OCI-LY7 (cell line): Measurements from ENCODE around the gene CUL4A. TPM values are rescaled to one million over a fixed set of nuclear protein-coding genes. Genes with fewer than 3 reads are reported as not detected.
"Not testable (repeated sequence)": the region's sequence is repeated elsewhere in the genome, so short reads cannot be mapped to it uniquely, and the experiment has no call there.

Source experiments
- BruUV-seq: library from RNA; stranded (reverse); fragments of 400-500 nt; replicated peaks from 2 replicates; lab custom pipeline; 2021; lab: Mats Ljungman, UMichigan
- CTCF ChIA-PET: fragments of 300-600 bp; sonication (Branson Sonifier 250); formaldehyde crosslinking; loops from one replicate; lab custom pipeline; 2022; ENCODE audit warnings: antibody characterized with exemption; ENCODE audit not compliant: unreplicated experiment; lab: Charles Lee
- POLR2A ChIA-PET: fragments of 300-600 bp; sonication (Branson Sonifier 250); formaldehyde crosslinking; loops from one replicate; lab custom pipeline; 2022; ENCODE audit warnings: antibody characterized with exemption; lab: Charles Lee
- DNase-seq: peaks from one replicate; pipeline ENCODE4 v3.0.0-alpha.2; 2015; ENCODE audit warnings: low spot score
- H2AFZ ChIP-seq: fragments of 200-600 bp; sonication (generic), shearing (Covaris generic); 2 replicates; pipeline ENCODE4 v1.6.1; 2014; ENCODE audit warnings: mild to moderate bottlenecking, antibody characterized with exemption, low read length, moderate library complexity
- H3K27ac ChIP-seq: fragments of 200-600 bp; sonication (generic); 2 replicates; pipeline ENCODE4 v1.5.1; 2014; ENCODE audit warnings: mixed run types, low read depth, mild to moderate bottlenecking, moderate library complexity, low read length, inconsistent platforms; ENCODE audit not compliant: poor library complexity, severe bottlenecking
- H3K36me3 ChIP-seq: fragments of 200-600 bp; sonication (generic); 2 replicates; pipeline ENCODE4 v1.6.1; 2014; ENCODE audit warnings: mild to moderate bottlenecking, antibody characterized with exemption, low read length, moderate library complexity, mixed read lengths; ENCODE audit not compliant: insufficient read depth
- H3K4me1 ChIP-seq: fragments of 200-600 bp; sonication (generic); 2 replicates; pipeline ENCODE4 v1.5.1; 2014; ENCODE audit warnings: mild to moderate bottlenecking, low read length; ENCODE audit not compliant: insufficient read depth, poor library complexity, severe bottlenecking
- H3K4me2 ChIP-seq: fragments of 200-600 bp; sonication (generic); 2 replicates; pipeline ENCODE4 v1.6.1; 2014; ENCODE audit warnings: mild to moderate bottlenecking, low read length
- H3K4me3 ChIP-seq: fragments of 200-600 bp; sonication (generic); 2 replicates; pipeline ENCODE4 v1.5.1; 2014; ENCODE audit warnings: mild to moderate bottlenecking, low read depth, low read length; ENCODE audit not compliant: poor library complexity, severe bottlenecking
- H3K79me2 ChIP-seq: fragments of 200-600 bp; sonication (generic); 2 replicates; pipeline ENCODE4 v1.6.1; 2016; ENCODE audit warnings: low read depth, mild to moderate bottlenecking, low read length, moderate library complexity, mixed read lengths; ENCODE audit not compliant: insufficient read depth
- H3K9me2 ChIP-seq: fragments of 200-600 bp; sonication (generic); 2 replicates; pipeline ENCODE4 v1.6.1; 2016; ENCODE audit warnings: mild to moderate bottlenecking, low read length, mixed read lengths; ENCODE audit not compliant: insufficient read depth
- H3K9me3 ChIP-seq: fragments of 200-600 bp; sonication (generic); 2 replicates; pipeline ENCODE4 v1.6.1; 2014; ENCODE audit warnings: mild to moderate bottlenecking, mixed run types, low read length, mixed read lengths
- H4K20me1 ChIP-seq: fragments of 200-600 bp; sonication (generic); 2 replicates; pipeline ENCODE4 v1.6.1; 2014; ENCODE audit warnings: mild to moderate bottlenecking, antibody characterized with exemption, low read length, moderate library complexity, mixed read lengths; ENCODE audit not compliant: insufficient read depth
- EZH2phosphoT487 ChIP-seq: fragments of 200-600 bp; sonication (generic); IDR thresholded peaks from 2 replicates; pipeline ENCODE4 v1.6.1; 2018; ENCODE audit warnings: low read depth, borderline replicate concordance, mild to moderate bottlenecking, mixed run types, antibody characterized with exemption, low read length, moderate library complexity, mixed read lengths
- intact Hi-C: fragments of 100-400 bp; cut with micrococcal nuclease; formaldehyde crosslinking; loops from one replicate; pipeline ENCODE4 v1.10.0; 2022; ENCODE audit not compliant: unreplicated experiment
- total RNA-seq, 2 experiments: library from RNA; depleted of rRNA in 1 of 2; stranded (reverse); fragments of >200 nt in 1 of 2; shearing (Covaris generic) in 1 of 2; gene quantifications; 2 replicates each; pipeline ENCODE4 v1.2.3, GENCODE V29; 2014 to 2022
- TF ChIP-seq, protein P1 (sequence below): fragments of 200-600 bp; sonication (generic); conservative IDR thresholded peaks from 2 replicates; pipeline ENCODE4 v1.5.1; 2014; ENCODE audit warnings: mild to moderate bottlenecking, antibody characterized with exemption, low read length, moderate library complexity, mixed read lengths

The CUL4A gene
- total RNA-seq, 2 experiments from 2014 or later, result 46.6 to 49.8 TPM

DNA sequence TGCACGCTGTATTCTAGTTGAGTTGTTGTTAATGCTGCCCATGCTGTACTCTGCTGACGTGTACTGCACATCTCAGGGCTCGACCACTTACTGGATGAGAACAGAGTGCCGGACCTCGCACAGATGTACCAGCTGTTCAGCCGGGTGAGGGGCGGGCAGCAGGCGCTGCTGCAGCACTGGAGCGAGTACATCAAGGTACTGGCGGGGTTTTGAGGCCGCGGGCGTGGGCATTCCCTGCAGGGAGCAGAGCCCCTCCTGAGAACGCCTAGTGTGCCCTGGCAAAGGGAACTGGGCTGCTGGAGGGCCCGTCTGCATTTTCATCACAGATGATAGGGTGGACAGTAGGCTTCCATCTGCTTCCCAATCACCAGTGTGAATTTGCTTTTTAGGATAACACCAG is 29.9 kb downstream of the CUL4A start:
- intact Hi-C loops, result no loop called here
- TF ChIP-seq, protein P1, sequence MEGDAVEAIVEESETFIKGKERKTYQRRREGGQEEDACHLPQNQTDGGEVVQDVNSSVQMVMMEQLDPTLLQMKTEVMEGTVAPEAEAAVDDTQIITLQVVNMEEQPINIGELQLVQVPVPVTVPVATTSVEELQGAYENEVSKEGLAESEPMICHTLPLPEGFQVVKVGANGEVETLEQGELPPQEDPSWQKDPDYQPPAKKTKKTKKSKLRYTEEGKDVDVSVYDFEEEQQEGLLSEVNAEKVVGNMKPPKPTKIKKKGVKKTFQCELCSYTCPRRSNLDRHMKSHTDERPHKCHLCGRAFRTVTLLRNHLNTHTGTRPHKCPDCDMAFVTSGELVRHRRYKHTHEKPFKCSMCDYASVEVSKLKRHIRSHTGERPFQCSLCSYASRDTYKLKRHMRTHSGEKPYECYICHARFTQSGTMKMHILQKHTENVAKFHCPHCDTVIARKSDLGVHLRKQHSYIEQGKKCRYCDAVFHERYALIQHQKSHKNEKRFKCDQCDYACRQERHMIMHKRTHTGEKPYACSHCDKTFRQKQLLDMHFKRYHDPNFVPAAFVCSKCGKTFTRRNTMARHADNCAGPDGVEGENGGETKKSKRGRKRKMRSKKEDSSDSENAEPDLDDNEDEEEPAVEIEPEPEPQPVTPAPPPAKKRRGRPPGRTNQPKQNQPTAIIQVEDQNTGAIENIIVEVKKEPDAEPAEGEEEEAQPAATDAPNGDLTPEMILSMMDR, result no peak
- TF ChIP-seq EZH2phosphoT487, result no peak
- CTCF ChIA-PET, result no interaction called here
- Histone ChIP-seq H3K79me2 (no peaks in the 10 kb centered on the region), H4K20me1 (no peaks in the 10 kb centered on the region), H3K27ac (no peak overlapping the region), H3K4me2 (no peak overlapping the region), H2AFZ (no peak overlapping the region), H3K4me3 (no peak overlapping the region), H3K9me2 (no peaks in the 10 kb centered on the region), H3K36me3 (peaks cover 26% of the 10 kb centered on the region), H3K9me3 (no peaks in the 10 kb centered on the region), H3K4me1 (no peaks in the 10 kb centered on the region)
- DNase-seq, result no peak
- POLR2A ChIA-PET, result no interaction called here
- no TSS peak for BruUV-seq

DNA sequence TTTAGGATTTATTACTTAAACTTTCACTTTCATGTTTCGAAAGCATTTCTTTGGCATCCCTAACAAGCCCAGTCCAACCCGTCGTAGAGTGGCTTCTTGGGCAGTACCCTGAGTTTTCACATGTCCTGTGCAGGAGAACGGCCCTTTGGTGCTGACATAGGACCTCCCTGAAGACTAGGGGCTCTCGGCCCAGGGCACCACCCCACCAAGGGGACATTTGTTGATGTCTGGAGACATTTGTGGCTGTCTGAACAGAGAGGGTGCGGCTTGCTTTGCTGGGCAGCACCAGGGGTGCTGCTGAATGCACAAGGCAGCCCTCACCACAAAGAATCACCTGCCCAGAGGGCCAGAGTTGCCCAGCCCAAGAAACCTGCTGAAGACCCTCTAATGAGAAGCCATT is 30.6 kb downstream of the CUL4A start:
- intact Hi-C loops, result no loop called here
- Histone ChIP-seq H3K9me2 (no peaks in the 10 kb centered on the region), H3K27ac (no peak overlapping the region), H2AFZ (no peak overlapping the region), H3K9me3 (no peaks in the 10 kb centered on the region), H3K79me2 (no peaks in the 10 kb centered on the region), H3K4me2 (no peak overlapping the region), H3K4me3 (no peak overlapping the region), H3K4me1 (no peaks in the 10 kb centered on the region), H4K20me1 (no peaks in the 10 kb centered on the region), H3K36me3 (peaks cover 30% of the 10 kb centered on the region)
- ChIA-PET CTCF (no interaction called here), POLR2A (no interaction called here)
- BruUV-seq, result no TSS peak
- TF ChIP-seq EZH2phosphoT487, result no peak
- TF ChIP-seq, protein P1, result no peak
- DNase-seq, result no peak

DNA sequence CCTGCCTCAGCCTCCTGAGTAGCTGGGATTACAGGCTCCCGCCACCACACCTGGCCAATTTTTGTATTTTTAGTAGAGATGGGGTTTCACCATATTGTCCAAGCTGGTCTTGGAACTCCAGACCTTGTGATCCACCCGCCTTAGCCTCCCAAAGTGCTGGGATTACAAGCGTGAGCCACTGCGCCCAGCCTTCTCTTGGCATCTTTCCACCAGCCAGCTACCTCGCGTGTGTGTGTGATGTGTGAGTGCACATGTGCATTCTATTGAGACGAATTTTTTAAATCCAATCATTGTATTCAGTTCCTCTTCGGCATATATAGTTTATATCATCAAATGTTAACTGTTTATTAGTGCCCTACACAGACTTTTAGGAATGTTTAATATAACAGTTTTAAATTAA is 32.2 kb downstream of the CUL4A start:
- H3K9me2 ChIP-seq, H3K4me3 ChIP-seq, CTCF ChIA-PET, intact Hi-C loops, H3K79me2 ChIP-seq, DNase-seq, H2AFZ ChIP-seq, BruUV-seq, H3K4me2 ChIP-seq, H3K4me1 ChIP-seq, H3K27ac ChIP-seq, H4K20me1 ChIP-seq, H3K9me3 ChIP-seq: not testable (repeated sequence)
- H3K36me3 ChIP-seq, result peaks cover 45% of the 10 kb centered on the region
- POLR2A ChIA-PET, result interaction anchor here (0.6 to 0.7 kb wide), 3 partner anchors 18 to 216 kb away, joined by 3 to 5 read pairs (median 3); no protein-coding TSS in a partner anchor
